Stimulated activated CD8-positive, alpha-beta memory T cell treated with anti-CD3 and anti-CD28 coated beads, Interleukin-2, amount 100 ng/mL, for 1 hour (primary cell): ENCODE measurements around the gene ACTR5.
"Not testable (repeated sequence)": the region's sequence is repeated elsewhere in the genome, so short reads cannot be mapped to it uniquely, and the experiment has no call there.

Experiments
- DNase-seq, 2 donors: peaks; one replicate each; pipeline ENCODE4 v3.0.0-alpha.2; 2020; ENCODE audit warnings: low read depth in 2 of 2

ACTR5 gene

GRCh38 chr20:38804682-38805501 lies 56.6 kb downstream of the ACTR5 start:
- DNase-seq: peak; percentile 55 to 61

- peak; percentile 64 to 71 for DNase-seq
These were observed 57.3 kb downstream of the ACTR5 start, which contains the start of gene PPP1R16B for GRCh38 chr20:38805502-38805957. TSS of gene PPP1R16B (plus strand) at chr20:38805697. CDS start at chr20:38835926, 30,229 bp downstream.

- DNase-seq: no peak
These were observed 57.9 kb downstream of the ACTR5 start for GRCh38 chr20:38805958-38806854.

- no peak for DNase-seq
These were observed 58.8 kb downstream of the ACTR5 start for GRCh38 chr20:38806855-38807655.

GRCh38 chr20:38809942-38810341 lies 61.7 kb downstream of the ACTR5 start:
- no peak for DNase-seq

GRCh38 chr20:38810926-38811630 lies 62.8 kb downstream of the ACTR5 start:
- DNase-seq: no peak

- DNase-seq: no peak
These were observed 63.5 kb downstream of the ACTR5 start for GRCh38 chr20:38811769-38812168.

- DNase-seq: no peak
These were observed 63.9 kb downstream of the ACTR5 start for GRCh38 chr20:38812182-38812581.

GRCh38 chr20:38812709-38813573 lies 64.7 kb downstream of the ACTR5 start:
- no peak for DNase-seq

GRCh38 chr20:38813574-38813962 lies 65.3 kb downstream of the ACTR5 start:
- not testable (repeated sequence) for DNase-seq

- no peak for DNase-seq
These were observed 67.2 kb downstream of the ACTR5 start for GRCh38 chr20:38815446-38815845.

- DNase-seq: no peak
These were observed 70.1 kb downstream of the ACTR5 start for GRCh38 chr20:38818113-38819065.
